ENCODE results near the gene POPDC2.
A peak's percentile ranks its signal among the peaks of the same experiment; 100 is the strongest.

DNA sequence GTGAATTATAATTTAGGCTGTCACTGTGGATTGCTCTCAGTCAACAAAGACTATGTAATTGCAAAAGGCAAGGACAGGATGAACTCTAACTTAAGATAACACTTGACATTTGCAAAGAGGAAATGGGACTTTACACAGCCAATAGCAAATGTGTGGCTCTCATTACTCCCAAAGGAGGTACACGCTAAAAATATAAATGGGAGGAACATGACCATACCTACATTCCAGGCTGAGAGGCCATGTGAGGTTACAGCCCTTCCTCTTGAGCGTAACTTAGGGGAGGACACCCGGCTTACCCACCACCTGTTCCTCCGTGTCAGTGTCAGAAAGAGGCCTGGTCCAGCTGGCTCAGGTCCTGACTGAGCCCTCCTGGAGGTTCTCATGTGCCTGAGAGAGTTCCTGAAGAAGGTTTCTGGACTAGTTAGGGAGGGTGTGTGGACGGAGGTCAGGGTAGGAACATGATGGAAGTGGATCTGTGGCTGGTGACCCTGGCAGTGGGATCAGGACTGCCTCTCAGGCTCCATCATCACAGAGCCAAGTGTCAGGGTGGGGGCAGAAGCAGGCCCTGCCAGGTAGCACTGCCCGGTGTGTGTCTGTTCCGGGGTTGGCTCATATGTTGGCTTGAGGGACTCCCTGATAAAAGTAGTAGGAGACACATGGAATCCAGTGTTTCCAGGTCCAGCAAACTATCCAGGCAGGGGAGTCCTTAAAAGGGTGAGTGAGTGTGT lies 7.9 kb downstream of the POPDC2 start:
- TF ChIP-seq, protein P1, sequence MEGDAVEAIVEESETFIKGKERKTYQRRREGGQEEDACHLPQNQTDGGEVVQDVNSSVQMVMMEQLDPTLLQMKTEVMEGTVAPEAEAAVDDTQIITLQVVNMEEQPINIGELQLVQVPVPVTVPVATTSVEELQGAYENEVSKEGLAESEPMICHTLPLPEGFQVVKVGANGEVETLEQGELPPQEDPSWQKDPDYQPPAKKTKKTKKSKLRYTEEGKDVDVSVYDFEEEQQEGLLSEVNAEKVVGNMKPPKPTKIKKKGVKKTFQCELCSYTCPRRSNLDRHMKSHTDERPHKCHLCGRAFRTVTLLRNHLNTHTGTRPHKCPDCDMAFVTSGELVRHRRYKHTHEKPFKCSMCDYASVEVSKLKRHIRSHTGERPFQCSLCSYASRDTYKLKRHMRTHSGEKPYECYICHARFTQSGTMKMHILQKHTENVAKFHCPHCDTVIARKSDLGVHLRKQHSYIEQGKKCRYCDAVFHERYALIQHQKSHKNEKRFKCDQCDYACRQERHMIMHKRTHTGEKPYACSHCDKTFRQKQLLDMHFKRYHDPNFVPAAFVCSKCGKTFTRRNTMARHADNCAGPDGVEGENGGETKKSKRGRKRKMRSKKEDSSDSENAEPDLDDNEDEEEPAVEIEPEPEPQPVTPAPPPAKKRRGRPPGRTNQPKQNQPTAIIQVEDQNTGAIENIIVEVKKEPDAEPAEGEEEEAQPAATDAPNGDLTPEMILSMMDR (IDR thresholded peaks at IDR 0.05) = no peak
- TF ChIP-seq POLR2AphosphoS5 (IDR thresholded peaks at IDR 0.05) = peak; percentile 21
- TF ChIP-seq EP300 (IDR thresholded peaks at IDR 0.05) = no peak
